OCI-LY1 (cell line): ENCODE measurements around the gene CBFA2T2.

Source experiments
- EZH2 ChIP-seq: fragments of 200-600 bp; sonication (generic), shearing (Covaris generic); IDR thresholded peaks from 2 replicates; pipeline ENCODE4 v1.8.0; 2017; ENCODE audit warnings: borderline replicate concordance, mixed run types, mild to moderate bottlenecking, antibody characterized with exemption, low read length, moderate library complexity, mixed read lengths
- TF ChIP-seq, protein P1 (sequence below): fragments of 200-600 bp; sonication (generic), shearing (Covaris generic); IDR thresholded peaks from 2 replicates; pipeline ENCODE4 v1.5.1; 2017; ENCODE audit warnings: mild to moderate bottlenecking, antibody characterized with exemption, low read length, moderate library complexity, mixed read lengths

DNA sequence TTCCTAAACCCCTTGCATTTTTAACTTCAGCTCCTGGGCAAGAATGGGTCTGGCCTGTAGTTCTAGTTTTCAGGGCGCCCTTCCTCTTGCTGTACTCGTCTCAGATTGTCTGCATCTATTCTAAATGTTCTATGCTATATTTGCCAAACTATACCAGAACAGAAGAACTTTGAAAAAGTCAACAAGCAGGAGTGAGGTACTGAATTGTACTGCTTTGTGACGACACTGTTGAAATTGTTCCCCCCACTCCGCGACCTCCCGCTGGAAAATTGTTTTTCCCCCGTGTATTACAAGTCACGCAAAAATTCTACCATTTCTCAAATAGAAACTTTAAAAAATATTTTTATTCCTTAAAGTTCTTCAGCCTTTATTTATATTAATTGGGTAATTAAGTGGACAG is 73.9 kb downstream of the CBFA2T2 start:
- TF ChIP-seq, protein P1, sequence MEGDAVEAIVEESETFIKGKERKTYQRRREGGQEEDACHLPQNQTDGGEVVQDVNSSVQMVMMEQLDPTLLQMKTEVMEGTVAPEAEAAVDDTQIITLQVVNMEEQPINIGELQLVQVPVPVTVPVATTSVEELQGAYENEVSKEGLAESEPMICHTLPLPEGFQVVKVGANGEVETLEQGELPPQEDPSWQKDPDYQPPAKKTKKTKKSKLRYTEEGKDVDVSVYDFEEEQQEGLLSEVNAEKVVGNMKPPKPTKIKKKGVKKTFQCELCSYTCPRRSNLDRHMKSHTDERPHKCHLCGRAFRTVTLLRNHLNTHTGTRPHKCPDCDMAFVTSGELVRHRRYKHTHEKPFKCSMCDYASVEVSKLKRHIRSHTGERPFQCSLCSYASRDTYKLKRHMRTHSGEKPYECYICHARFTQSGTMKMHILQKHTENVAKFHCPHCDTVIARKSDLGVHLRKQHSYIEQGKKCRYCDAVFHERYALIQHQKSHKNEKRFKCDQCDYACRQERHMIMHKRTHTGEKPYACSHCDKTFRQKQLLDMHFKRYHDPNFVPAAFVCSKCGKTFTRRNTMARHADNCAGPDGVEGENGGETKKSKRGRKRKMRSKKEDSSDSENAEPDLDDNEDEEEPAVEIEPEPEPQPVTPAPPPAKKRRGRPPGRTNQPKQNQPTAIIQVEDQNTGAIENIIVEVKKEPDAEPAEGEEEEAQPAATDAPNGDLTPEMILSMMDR = no peak
- TF ChIP-seq EZH2 = no peak
